ENCODE measurements around the gene GAMT. TPM values are rescaled to one million over a fixed set of nuclear protein-coding genes. Genes with fewer than 3 reads are reported as not detected.
A peak's percentile ranks its signal among the peaks of the same experiment; 100 is the strongest.

The GAMT gene
- total and polyA plus RNA-seq, 2 of the 13 experiments (the other 11 are each of a cell fraction or from before 2014, with no cell fraction given) = 115 to 124 TPM

DNA sequence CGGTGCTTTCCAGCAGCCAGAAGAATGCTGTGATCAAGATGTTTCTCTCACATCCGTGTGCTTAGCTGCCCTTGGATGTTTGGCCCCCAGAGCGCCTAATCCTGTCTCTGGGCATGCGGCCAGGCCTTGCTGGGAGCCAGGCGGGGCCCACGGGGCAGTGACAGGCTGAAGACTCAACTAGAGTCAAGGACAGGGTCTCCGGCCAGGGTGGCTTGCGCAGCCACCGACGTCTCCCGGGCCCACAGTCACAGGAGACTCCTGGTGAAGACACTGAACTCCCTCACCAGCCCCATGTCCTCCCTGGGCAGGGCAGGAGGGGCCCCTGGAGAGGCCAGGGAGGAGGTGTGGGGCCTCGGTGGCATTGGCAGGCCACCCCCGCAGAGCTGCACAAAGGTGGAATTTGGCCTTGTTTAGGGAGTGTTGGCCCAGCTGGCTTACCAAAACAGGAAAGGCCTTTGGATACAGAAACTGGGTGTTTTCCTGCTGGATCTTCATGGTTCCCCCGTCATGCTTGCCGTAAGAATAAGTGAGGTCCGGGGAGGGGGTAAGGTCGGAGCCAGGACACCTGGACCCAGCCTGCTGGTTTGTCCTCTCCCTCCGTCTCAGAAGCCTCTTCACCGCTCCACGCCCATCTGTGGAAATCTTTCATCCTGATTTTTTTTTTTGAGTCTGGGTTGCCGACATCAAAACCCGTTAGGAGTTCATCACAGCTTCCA lies 27.6 kb downstream of the GAMT start (continued):
- TF ChIP-seq, protein P1, sequence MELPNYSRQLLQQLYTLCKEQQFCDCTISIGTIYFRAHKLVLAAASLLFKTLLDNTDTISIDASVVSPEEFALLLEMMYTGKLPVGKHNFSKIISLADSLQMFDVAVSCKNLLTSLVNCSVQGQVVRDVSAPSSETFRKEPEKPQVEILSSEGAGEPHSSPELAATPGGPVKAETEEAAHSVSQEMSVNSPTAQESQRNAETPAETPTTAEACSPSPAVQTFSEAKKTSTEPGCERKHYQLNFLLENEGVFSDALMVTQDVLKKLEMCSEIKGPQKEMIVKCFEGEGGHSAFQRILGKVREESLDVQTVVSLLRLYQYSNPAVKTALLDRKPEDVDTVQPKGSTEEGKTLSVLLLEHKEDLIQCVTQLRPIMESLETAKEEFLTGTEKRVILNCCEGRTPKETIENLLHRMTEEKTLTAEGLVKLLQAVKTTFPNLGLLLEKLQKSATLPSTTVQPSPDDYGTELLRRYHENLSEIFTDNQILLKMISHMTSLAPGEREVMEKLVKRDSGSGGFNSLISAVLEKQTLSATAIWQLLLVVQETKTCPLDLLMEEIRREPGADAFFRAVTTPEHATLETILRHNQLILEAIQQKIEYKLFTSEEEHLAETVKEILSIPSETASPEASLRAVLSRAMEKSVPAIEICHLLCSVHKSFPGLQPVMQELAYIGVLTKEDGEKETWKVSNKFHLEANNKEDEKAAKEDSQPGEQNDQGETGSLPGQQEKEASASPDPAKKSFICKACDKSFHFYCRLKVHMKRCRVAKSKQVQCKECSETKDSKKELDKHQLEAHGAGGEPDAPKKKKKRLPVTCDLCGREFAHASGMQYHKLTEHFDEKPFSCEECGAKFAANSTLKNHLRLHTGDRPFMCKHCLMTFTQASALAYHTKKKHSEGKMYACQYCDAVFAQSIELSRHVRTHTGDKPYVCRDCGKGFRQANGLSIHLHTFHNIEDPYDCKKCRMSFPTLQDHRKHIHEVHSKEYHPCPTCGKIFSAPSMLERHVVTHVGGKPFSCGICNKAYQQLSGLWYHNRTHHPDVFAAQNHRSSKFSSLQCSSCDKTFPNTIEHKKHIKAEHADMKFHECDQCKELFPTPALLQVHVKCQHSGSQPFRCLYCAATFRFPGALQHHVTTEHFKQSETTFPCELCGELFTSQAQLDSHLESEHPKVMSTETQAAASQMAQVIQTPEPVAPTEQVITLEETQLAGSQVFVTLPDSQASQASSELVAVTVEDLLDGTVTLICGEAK (IDR thresholded peaks at IDR 0.05) = no peak
- TF ChIP-seq, protein P1 (CRISPR knock-in tag; IDR thresholded peaks at IDR 0.05) = peak; percentile 67; the same call in 1 of the 2 replicates
- TF ChIP-seq, protein P2, sequence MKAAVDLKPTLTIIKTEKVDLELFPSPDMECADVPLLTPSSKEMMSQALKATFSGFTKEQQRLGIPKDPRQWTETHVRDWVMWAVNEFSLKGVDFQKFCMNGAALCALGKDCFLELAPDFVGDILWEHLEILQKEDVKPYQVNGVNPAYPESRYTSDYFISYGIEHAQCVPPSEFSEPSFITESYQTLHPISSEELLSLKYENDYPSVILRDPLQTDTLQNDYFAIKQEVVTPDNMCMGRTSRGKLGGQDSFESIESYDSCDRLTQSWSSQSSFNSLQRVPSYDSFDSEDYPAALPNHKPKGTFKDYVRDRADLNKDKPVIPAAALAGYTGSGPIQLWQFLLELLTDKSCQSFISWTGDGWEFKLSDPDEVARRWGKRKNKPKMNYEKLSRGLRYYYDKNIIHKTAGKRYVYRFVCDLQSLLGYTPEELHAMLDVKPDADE (CRISPR knock-in tag; IDR thresholded peaks at IDR 0.05) = peak; percentile 51; the same call in 1 of the 2 replicates
- no peak for TF ChIP-seq TOE1 (CRISPR knock-in tag; IDR thresholded peaks at IDR 0.05)
- TF ChIP-seq, protein P3, sequence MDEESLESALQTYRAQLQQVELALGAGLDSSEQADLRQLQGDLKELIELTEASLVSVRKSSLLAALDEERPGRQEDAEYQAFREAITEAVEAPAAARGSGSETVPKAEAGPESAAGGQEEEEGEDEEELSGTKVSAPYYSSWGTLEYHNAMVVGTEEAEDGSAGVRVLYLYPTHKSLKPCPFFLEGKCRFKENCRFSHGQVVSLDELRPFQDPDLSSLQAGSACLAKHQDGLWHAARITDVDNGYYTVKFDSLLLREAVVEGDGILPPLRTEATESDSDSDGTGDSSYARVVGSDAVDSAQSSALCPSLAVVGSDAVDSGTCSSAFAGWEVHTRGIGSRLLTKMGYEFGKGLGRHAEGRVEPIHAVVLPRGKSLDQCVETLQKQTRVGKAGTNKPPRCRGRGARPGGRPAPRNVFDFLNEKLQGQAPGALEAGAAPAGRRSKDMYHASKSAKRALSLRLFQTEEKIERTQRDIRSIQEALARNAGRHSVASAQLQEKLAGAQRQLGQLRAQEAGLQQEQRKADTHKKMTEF (CRISPR knock-in tag; IDR thresholded peaks at IDR 0.05) = peak; percentile 48
- TF ChIP-seq ZNF451 (CRISPR knock-in tag; IDR thresholded peaks at IDR 0.05) = peak; percentile 83; the same call in 1 of the 2 replicates
- TF ChIP-seq ZSCAN21 (CRISPR knock-in tag; IDR thresholded peaks at IDR 0.05; ENCODE audit: borderline replicate concordance) = peak; percentile 94
- peak; percentile 64; the same call in 1 of the 2 replicates for TF ChIP-seq GFI1 (CRISPR knock-in tag; IDR thresholded peaks at IDR 0.05; ENCODE audit: borderline replicate concordance)
- peak; percentile 57; the same call in 1 of the 2 replicates for TF ChIP-seq ZBTB20 (CRISPR knock-in tag; IDR thresholded peaks at IDR 0.05; ENCODE audit: borderline replicate concordance, low read depth)
- TF ChIP-seq ELF1 (CRISPR knock-in tag; IDR thresholded peaks at IDR 0.05) = peak; percentile 44; the same call in 1 of the 2 replicates
- TF ChIP-seq MED13 (CRISPR knock-in tag; IDR thresholded peaks at IDR 0.05) = no peak
- TF ChIP-seq TGIF2 (CRISPR knock-in tag; IDR thresholded peaks at IDR 0.05) = peak; percentile 89; the same call in 1 of the 2 replicates
- TF ChIP-seq BORCS8-MEF2B (CRISPR knock-in tag; IDR thresholded peaks at IDR 0.05) = peak; percentile 78
- TF ChIP-seq SRY (CRISPR knock-in tag; IDR thresholded peaks at IDR 0.05) = peak; percentile 69; the same call in 1 of the 2 replicates
- no peak for TF ChIP-seq ZNF558 (CRISPR knock-in tag; IDR thresholded peaks at IDR 0.05; ENCODE audit: borderline replicate concordance)
- 0 out of 2 replicates have a peak, but pooled peaks have one; percentile 11 for TF ChIP-seq SOX13 (IDR thresholded peaks at IDR 0.05)
- TF ChIP-seq SOX13 (CRISPR knock-in tag; conservative IDR thresholded peaks at IDR 0.05 in 1 of 2, IDR thresholded peaks at IDR 0.05 in 1 of 2) = peak; percentile 65 to 80; a peak in 1 of 4 replicates
- TF ChIP-seq ETV5 (CRISPR knock-in tag; IDR thresholded peaks at IDR 0.05; ENCODE audit: borderline replicate concordance) = peak; percentile 74

Measured in HepG2 (cell line).